HG03575 (cell line): ENCODE measurements around the gene CDK6.

Source experiments
- ATAC-seq: cut with Tn5 transposase; IDR thresholded peaks from one replicate; pipeline ENCODE4 v1.9.1; 2021; ENCODE audit not compliant: unreplicated experiment, insufficient number of reproducible peaks, low FRiP score; ENCODE audit errors: extremely low read depth

CDK6 gene

GRCh38 chr7:92674379-92674778 is 162.0 kb downstream of the CDK6 start:
- ATAC-seq = no peak

- ATAC-seq = no peak
Observed at GRCh38 chr7:92671505-92672169, 164.7 kb downstream of the CDK6 start.

- no peak for ATAC-seq
Observed at GRCh38 chr7:92670204-92670851, 166.0 kb downstream of the CDK6 start.

- no peak for ATAC-seq
Observed at GRCh38 chr7:92669616-92670165, 166.7 kb downstream of the CDK6 start.

- no peak for ATAC-seq
Observed at GRCh38 chr7:92668564-92668963, 167.8 kb downstream of the CDK6 start.

GRCh38 chr7:92667816-92668535 is 168.4 kb downstream of the CDK6 start:
- no peak for ATAC-seq

GRCh38 chr7:92665926-92666325 is 170.4 kb downstream of the CDK6 start:
- no peak for ATAC-seq

- no peak for ATAC-seq
Observed at GRCh38 chr7:92661651-92662050, 174.7 kb downstream of the CDK6 start.

- no peak for ATAC-seq
Observed at GRCh38 chr7:92658671-92659070, 177.7 kb downstream of the CDK6 start.

- no peak for ATAC-seq
Observed at GRCh38 chr7:92657391-92657790, 179.0 kb downstream of the CDK6 start.

- ATAC-seq = no peak
Observed at GRCh38 chr7:92656121-92656520, 180.3 kb downstream of the CDK6 start.

GRCh38 chr7:92655346-92655884 is 181.0 kb downstream of the CDK6 start:
- no peak for ATAC-seq

GRCh38 chr7:92653136-92653535 is 183.2 kb downstream of the CDK6 start:
- no peak for ATAC-seq

- ATAC-seq = no peak
Observed at GRCh38 chr7:92652536-92652935, 183.8 kb downstream of the CDK6 start.

GRCh38 chr7:92650391-92650790 is 186.0 kb downstream of the CDK6 start:
- no peak for ATAC-seq

- ATAC-seq = peak; percentile 31
Observed at GRCh38 chr7:92648067-92648466, 188.3 kb downstream of the CDK6 start.

- no peak for ATAC-seq
Observed at GRCh38 chr7:92647652-92648051, 188.7 kb downstream of the CDK6 start.

GRCh38 chr7:92647011-92647625 is 189.3 kb downstream of the CDK6 start:
- ATAC-seq = no peak
